ENCODE data around the gene DIAPH2. TPM values are rescaled to one million over a fixed set of nuclear protein-coding genes. Genes with fewer than 3 reads are reported as not detected.

The DIAPH2 gene
- total RNA-seq, 2 donors from 2014 or later: 15.2 to 23.3 TPM

DNA sequence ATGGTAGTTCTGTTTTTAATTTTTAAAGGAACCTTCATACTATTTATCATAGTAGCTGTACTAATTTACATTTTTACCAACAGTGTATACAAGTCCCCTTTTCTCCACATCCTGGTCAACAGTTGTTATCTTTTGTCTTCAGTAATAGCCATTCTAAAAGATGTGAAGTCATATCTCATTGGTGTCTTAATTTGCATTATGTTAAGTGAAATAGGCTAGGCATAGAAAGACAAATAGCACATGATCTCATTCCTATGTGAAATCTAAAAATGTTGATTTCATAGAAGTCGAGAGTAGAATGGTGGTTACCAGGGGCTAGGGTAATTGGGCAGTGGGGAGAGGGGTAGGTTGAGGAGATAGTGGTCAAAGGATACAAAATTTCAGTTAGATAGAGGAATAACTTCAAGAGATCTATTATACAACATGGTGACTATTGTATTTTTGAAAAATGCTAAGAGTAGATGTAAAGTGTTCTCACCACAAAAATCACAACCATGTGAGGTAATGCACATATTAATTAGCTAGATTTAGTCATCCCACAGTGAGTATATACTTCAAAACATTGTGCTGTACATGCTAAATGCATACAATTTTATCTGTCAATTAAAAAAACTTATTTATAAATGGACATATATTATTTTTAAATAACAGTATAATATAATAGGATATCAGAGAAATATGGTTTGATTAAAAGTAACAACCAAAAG, 58.9 kb downstream of the DIAPH2 start:
- intact Hi-C loops (cut with DNase I): no loop called here
- TF ChIP-seq POLR2A (IDR thresholded peaks at IDR 0.05): no peak
- TF ChIP-seq, protein P1, sequence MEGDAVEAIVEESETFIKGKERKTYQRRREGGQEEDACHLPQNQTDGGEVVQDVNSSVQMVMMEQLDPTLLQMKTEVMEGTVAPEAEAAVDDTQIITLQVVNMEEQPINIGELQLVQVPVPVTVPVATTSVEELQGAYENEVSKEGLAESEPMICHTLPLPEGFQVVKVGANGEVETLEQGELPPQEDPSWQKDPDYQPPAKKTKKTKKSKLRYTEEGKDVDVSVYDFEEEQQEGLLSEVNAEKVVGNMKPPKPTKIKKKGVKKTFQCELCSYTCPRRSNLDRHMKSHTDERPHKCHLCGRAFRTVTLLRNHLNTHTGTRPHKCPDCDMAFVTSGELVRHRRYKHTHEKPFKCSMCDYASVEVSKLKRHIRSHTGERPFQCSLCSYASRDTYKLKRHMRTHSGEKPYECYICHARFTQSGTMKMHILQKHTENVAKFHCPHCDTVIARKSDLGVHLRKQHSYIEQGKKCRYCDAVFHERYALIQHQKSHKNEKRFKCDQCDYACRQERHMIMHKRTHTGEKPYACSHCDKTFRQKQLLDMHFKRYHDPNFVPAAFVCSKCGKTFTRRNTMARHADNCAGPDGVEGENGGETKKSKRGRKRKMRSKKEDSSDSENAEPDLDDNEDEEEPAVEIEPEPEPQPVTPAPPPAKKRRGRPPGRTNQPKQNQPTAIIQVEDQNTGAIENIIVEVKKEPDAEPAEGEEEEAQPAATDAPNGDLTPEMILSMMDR (IDR thresholded peaks at IDR 0.05): no peak
- H3K4me1 ChIP-seq: no peaks in the 10 kb centered on the region
- H3K36me3 ChIP-seq (replicated peaks in 1 of 2; ENCODE audit: insufficient read depth in 1 of 2, low read depth in 2 of 2): no peaks in the 10 kb centered on the region
- no peak overlapping the region for H3K4me3 ChIP-seq
- no peaks in the 10 kb centered on the region for H3K9me3 ChIP-seq
- DNase-seq: no peak
- H3K27me3 ChIP-seq: no peaks in the 10 kb centered on the region
- 83% methylated on average over 1 of the region's 1 CpG for WGBS, 2 donors
- H3K27ac ChIP-seq: no peak overlapping the region
- no peak for ATAC-seq

DNA sequence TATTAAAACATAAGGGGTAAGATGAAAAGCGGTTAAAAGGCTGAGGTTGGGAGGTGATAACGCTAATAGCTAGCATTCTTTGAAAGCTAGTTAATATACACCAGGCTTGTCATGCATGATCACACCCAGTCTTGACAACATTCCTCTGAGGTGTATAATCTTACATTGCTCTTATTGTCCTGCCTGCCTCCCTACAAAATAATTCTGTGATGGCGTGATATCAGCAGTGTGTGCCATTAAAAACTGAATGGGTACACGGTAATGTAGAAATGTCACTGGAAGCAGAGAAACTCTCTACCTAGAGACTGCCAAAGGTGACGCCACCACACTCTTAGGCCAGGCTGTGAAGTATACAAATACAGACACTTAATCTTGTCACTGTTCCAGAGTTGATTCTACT, 68.1 kb downstream of the DIAPH2 start:
- Histone ChIP-seq H3K27me3 (no peaks in the 10 kb centered on the region), H3K27ac (no peak overlapping the region), H3K4me1 (no peaks in the 10 kb centered on the region), H3K9me3 (no peaks in the 10 kb centered on the region), H3K4me3 (no peak overlapping the region), H3K36me3 (replicated peaks in 1 of 2; ENCODE audit: insufficient read depth in 1 of 2, low read depth in 2 of 2) (no peaks in the 10 kb centered on the region)
- DNase-seq (no peak), ATAC-seq (peak; percentile 42)
- intact Hi-C loops (cut with DNase I): no loop called here
- WGBS, 2 donors: 68 to 87% methylated on average over 5 of the region's 5 CpGs
- TF ChIP-seq POLR2A (IDR thresholded peaks at IDR 0.05): no peak
- TF ChIP-seq, protein P1 (IDR thresholded peaks at IDR 0.05): no peak

DNA sequence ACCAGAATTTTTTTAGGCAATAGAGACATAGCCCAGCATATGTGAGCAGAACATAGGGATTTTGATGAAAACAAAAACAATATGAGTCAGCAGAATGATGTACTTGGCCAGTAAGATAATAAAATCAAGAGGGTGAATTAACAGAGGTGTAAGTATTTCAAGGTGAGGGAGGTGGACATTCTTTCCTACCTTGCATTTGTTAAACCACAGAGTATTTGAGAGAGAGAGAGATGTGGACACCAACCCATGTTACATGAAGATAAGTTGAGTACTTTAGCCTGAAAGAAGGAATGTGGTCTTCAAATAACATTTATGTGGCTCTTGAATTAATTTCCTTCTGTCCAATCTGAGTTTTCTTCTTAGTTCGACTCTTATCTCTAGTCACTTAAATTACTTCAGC, 68.6 kb downstream of the DIAPH2 start:
- DNase-seq (no peak), ATAC-seq (no peak)
- H3K9me3 ChIP-seq: no peaks in the 10 kb centered on the region
- TF ChIP-seq POLR2A (IDR thresholded peaks at IDR 0.05): no peak
- TF ChIP-seq, protein P1 (IDR thresholded peaks at IDR 0.05): no peak
- no peaks in the 10 kb centered on the region for H3K27me3 ChIP-seq
- intact Hi-C loops (cut with DNase I): no loop called here
- no peaks in the 10 kb centered on the region for H3K36me3 ChIP-seq (replicated peaks in 1 of 2; ENCODE audit: insufficient read depth in 1 of 2, low read depth in 2 of 2)
- 81 to 82% methylated on average over 1 of the region's 1 CpG for WGBS, 2 donors
- no peak overlapping the region for H3K4me3 ChIP-seq
- no peaks in the 10 kb centered on the region for H3K4me1 ChIP-seq
- no peak overlapping the region for H3K27ac ChIP-seq

DNA sequence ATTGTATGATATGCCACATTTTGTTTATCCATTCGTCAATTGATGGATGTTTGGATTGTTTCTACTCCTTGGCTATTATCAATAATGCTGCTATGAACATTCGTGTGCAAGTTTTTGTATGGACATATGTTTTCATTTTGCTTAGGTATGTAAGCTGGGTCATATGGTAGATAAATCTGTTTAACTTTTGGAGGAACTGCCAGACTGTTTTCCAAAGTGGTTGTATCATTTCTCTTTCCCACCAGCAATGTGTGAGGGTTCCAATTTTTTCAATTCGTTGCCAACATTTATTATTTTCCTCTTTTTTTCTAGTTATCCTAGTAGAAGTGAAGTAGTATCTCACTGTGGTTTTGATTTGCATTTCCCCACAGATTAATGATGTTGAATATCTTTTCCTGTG, 71.8 kb downstream of the DIAPH2 start:
- intact Hi-C loops (cut with DNase I): no loop called here
- WGBS, 2 donors: 63 to 86% methylated on average over 3 of the region's 3 CpGs
- DNase-seq (no peak), ATAC-seq (no peak)
- Histone ChIP-seq H3K4me1 (no peaks in the 10 kb centered on the region), H3K4me3 (no peak overlapping the region), H3K27ac (no peak overlapping the region), H3K36me3 (replicated peaks in 1 of 2; ENCODE audit: insufficient read depth in 1 of 2, low read depth in 2 of 2) (no peaks in the 10 kb centered on the region), H3K9me3 (no peaks in the 10 kb centered on the region), H3K27me3 (no peaks in the 10 kb centered on the region)
- TF ChIP-seq, protein P1 (IDR thresholded peaks at IDR 0.05): no peak
- no peak for TF ChIP-seq POLR2A (IDR thresholded peaks at IDR 0.05)

DNA sequence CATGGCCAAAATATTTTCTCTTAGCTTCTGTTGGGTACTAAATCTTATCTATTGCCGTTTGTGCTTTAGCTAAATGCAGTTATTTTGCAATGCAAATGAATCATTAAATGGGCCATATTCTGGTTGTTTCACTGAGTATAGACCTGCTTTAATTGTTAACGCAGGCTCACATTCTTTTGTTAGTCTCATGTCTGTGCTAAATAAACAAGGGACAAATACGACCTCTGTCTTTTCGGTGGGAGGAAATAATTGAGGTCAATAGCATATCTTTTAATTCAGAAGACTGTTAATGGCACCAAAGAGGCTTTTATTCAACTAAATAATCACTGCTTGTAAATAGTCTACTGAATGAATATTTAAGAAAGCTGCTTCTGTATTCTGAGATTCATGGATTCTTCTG, 76.9 kb downstream of the DIAPH2 start:
- Histone ChIP-seq H3K27ac (no peak overlapping the region), H3K36me3 (replicated peaks in 1 of 2; ENCODE audit: insufficient read depth in 1 of 2, low read depth in 2 of 2) (no peaks in the 10 kb centered on the region), H3K27me3 (no peaks in the 10 kb centered on the region), H3K9me3 (no peaks in the 10 kb centered on the region), H3K4me3 (no peak overlapping the region), H3K4me1 (peaks cover 5% of the 10 kb centered on the region)
- intact Hi-C loops (cut with DNase I): no loop called here
- DNase-seq: no peak
- TF ChIP-seq, protein P1 (IDR thresholded peaks at IDR 0.05): no peak
- ATAC-seq: no peak
- 49 to 50% methylated on average over 4 of the region's 4 CpGs for WGBS, 2 donors

All from body of pancreas (tissue), 4 donors.